Spinal cord (tissue), 10 donors: ENCODE data around the gene HIF3A. TPM values are rescaled to one million over a fixed set of nuclear protein-coding genes. Genes with fewer than 3 reads are reported as not detected.

Experiments used
- DNase-seq, 6 donors: peaks; one replicate each; pipeline versions ENCODE4 v3.0.0 to v3.0.0-alpha.2; 2013 to 2015; ENCODE audit warnings: low spot score in 6 of 6, low read depth in 4 of 6
- H3K27ac ChIP-seq: one replicate; pipeline ENCODE4 v1.5.1; 2013; ENCODE audit warnings: low read depth, low read length, control low read depth
- H3K27me3 ChIP-seq: one replicate; pipeline ENCODE4 v1.6.1; 2013; ENCODE audit warnings: low read length; ENCODE audit not compliant: control insufficient read depth, insufficient read depth
- H3K36me3 ChIP-seq: one replicate; pipeline ENCODE4 v1.6.1; 2013; ENCODE audit warnings: low read length; ENCODE audit not compliant: control insufficient read depth, insufficient read depth
- H3K4me1 ChIP-seq: one replicate; pipeline ENCODE4 v1.6.1; 2013; ENCODE audit warnings: low read length; ENCODE audit not compliant: control insufficient read depth, insufficient read depth
- H3K4me3 ChIP-seq: one replicate; pipeline ENCODE4 v1.5.1; 2013; ENCODE audit warnings: low read depth, low read length, control low read depth
- H3K9me3 ChIP-seq: one replicate; pipeline ENCODE4 v1.6.1; 2013; ENCODE audit warnings: low read length; ENCODE audit not compliant: control insufficient read depth, insufficient read depth
- WGBS: methylation state at CpG from one replicate; pipeline ENCODE4 v1.1.5; 2013; ENCODE audit warnings: missing lambda C conversion rate; ENCODE audit not compliant: insufficient coverage; 5-methylcytosine and 5-hydroxymethylcytosine counted together
- polyA plus RNA-seq, 2 donors: library from polyadenylated mRNA; unstranded; fragments of 120-200 nt; gene quantifications; one replicate each; pipeline ENCODE4 v1.2.1, GENCODE V29; 2013; ENCODE audit not compliant: insufficient read length in 2 of 2
- total RNA-seq, 2 donors: library from RNA; depleted of rRNA in 1 of 2; stranded (reverse); fragments of 120-200 nt in 1 of 2; fragments of >200 nt in 1 of 2; gene quantifications; one replicate each; pipeline versions ENCODE4 v1.2.3 to v1.2.4, GENCODE V29; 2013 to 2014
- donor health status: healthy.

Gene HIF3A
- total and polyA plus RNA-seq, 4 donors: 16.9 to 93.8 (median 42.6) TPM

DNA sequence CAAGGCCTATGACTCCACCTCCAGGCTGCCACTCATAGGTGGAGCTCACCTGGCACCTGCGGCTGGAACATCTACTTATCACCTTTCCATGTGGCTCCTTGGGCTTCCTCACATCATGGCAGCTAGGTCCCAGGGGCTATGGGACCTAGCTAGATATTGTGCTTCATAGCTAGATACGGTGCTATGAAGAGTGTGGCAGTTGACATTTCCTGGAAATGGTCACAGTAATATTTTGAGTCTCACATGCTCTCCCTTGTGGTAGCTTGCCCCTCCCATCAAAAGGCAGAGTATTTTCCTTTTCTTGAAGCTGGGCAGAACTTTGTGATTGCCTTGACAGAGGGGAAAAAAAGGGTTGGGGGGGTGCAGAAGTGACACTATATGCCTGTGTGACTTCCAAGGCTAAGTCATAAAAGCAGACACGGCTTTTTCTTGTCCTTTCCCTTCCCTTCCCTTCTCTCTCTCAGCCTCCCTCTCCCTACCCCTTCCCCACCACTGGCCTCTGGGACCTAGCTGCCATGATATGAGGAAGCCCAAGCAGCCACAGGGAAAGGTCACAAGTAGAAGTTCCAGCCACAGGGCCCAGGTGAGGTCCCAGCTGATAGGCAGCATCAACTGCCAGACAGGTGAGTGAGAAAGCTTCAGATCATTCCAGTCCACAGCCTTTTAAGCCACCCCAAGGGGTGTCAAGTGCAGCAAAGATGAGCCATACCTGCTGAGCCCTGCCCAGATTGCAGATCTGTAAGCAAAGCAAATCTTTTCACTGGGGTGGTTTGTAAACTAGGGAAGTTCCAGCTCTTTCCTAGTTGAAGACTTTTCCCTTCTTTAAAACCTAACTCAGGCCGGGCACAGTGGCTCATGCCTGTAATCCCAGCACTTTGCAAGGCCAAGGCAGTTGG, 6.9 kb upstream of the HIF3A start:
- no peaks in the 10 kb centered on the region for H3K4me1 ChIP-seq
- no peak overlapping the region for H3K27ac ChIP-seq
- WGBS: 83% methylated on average over 1 of the region's 4 CpGs

DNA sequence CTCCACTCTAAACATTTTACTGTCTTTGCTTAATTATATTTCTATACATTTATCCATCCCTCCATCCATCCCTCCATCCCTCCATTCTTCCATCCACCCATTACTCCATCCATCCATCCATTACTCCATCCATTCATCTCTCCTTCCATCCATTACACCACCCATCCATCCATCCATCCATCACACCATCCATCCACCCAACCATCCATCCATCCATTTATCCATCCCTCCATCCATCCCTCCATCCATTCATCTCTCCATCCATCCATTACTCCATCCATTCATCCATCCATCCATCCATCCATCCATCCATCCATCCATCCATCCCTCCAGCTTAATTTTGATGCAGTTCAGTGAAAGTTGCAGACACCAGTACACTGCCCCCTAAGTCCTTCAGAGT, 5.0 kb upstream of the HIF3A start:
- DNase-seq: no peak

More for the DNA sequence above, 6.9 kb upstream of the HIF3A start:
- Histone ChIP-seq H3K4me3 (no peak overlapping the region), H3K36me3 (no peaks in the 10 kb centered on the region), H3K9me3 (no peaks in the 10 kb centered on the region), H3K27me3 (no peaks in the 10 kb centered on the region)
- DNase-seq: no peak

DNA sequence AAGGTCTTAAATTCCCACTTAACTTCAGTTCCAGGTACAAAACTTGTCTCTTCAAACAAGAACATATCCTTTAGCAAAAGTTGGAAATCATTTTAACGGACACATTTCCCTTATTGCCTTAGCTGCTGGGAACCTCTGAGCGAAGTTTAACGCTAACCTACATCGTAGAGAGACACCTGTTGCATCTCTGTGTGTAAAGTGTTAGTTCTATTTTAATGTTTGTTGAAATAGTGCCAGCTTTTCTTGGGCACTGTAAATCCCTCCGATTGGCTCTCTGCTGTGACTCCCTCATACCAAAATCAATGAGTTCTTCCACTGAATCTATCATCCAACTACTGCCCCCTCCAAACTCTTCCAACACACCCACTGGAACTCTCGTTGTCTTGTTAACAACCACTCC, 2.3 kb upstream of the HIF3A start:
- Histone ChIP-seq H3K9me3 (no peaks in the 10 kb centered on the region), H3K4me3 (no peak overlapping the region), H3K27me3 (no peaks in the 10 kb centered on the region), H3K36me3 (no peaks in the 10 kb centered on the region), H3K27ac (no peak overlapping the region), H3K4me1 (peaks cover 27% of the 10 kb centered on the region)
- no peak for DNase-seq
- 91% methylated on average over 2 of the region's 6 CpGs for whole genome bisulfite sequencing

More for the DNA sequence above, 5.0 kb upstream of the HIF3A start:
- H3K27me3 ChIP-seq: no peaks in the 10 kb centered on the region
- no peaks in the 10 kb centered on the region for H3K36me3 ChIP-seq
- no peaks in the 10 kb centered on the region for H3K9me3 ChIP-seq
- H3K4me3 ChIP-seq: no peak overlapping the region
- H3K4me1 ChIP-seq: peaks cover 6% of the 10 kb centered on the region
- H3K27ac ChIP-seq: no peak overlapping the region

DNA sequence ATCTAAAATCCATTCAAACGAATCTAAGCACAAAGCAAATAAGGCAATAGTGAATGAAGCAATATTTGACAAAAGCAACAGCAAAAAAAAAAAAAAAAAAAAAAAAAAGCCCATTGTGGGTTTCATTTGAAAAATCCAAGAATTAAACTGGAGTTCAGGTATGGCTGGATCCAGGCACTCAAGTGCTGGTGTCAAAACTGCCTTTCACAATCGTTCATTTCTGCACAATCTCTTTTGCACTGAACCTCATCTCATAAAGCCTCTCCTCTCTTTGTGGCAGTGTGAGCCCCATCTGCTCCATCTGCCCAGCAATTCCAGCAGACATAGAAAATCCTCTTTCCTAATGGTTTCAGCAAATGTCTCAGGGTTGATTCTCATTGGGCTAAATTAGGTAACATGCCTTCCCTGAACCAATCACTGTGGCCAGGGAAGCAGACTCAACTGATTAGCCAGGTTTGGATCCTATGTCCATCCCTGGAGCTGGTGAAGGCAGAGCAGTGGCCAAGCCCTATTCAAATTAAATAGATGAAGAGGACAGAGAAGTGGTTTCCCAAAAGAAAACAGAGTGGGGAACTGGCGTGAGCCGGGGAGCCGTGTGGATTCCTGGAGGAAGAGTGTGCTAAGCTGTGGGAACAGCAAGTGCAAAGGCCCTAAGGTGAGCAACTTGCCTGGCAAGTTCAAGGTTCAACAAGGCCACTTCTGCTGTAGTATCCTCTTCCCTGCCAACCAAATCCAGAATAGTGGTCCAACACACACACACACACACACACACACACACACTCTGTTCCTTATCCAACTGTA, 1.2 kb upstream of the HIF3A start:
- no peaks in the 10 kb centered on the region for H3K9me3 ChIP-seq
- no peaks in the 10 kb centered on the region for H3K27me3 ChIP-seq
- H3K4me3 ChIP-seq: no peak overlapping the region
- no peak for DNase-seq
- no peaks in the 10 kb centered on the region for H3K36me3 ChIP-seq
- WGBS: 83% methylated on average over 4 of the region's 5 CpGs
- no peak overlapping the region for H3K27ac ChIP-seq
- peaks cover 38% of the 10 kb centered on the region for H3K4me1 ChIP-seq

DNA sequence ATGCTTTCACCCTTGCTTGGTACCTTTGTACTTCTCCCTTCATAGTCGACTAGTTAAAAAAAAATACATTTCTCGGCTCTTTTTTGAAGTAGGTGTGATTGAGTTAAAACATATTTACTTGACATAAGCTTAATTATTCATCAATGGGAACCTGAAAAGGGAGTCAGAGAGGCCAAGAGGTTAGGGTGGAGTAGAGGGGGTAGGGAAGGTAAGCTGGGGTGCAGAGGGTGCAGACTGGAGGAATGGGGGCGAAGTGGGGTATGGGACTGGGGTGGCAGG, 701 bp upstream of the HIF3A start:
- 92% methylated on average over 1 of the region's 3 CpGs for WGBS
- no peaks in the 10 kb centered on the region for H3K27me3 ChIP-seq
- peaks cover 43% of the 10 kb centered on the region for H3K4me1 ChIP-seq
- H3K27ac ChIP-seq: no peak overlapping the region
- H3K36me3 ChIP-seq: no peaks in the 10 kb centered on the region
- H3K4me3 ChIP-seq: no peak overlapping the region
- no peak for DNase-seq
- no peaks in the 10 kb centered on the region for H3K9me3 ChIP-seq

DNA sequence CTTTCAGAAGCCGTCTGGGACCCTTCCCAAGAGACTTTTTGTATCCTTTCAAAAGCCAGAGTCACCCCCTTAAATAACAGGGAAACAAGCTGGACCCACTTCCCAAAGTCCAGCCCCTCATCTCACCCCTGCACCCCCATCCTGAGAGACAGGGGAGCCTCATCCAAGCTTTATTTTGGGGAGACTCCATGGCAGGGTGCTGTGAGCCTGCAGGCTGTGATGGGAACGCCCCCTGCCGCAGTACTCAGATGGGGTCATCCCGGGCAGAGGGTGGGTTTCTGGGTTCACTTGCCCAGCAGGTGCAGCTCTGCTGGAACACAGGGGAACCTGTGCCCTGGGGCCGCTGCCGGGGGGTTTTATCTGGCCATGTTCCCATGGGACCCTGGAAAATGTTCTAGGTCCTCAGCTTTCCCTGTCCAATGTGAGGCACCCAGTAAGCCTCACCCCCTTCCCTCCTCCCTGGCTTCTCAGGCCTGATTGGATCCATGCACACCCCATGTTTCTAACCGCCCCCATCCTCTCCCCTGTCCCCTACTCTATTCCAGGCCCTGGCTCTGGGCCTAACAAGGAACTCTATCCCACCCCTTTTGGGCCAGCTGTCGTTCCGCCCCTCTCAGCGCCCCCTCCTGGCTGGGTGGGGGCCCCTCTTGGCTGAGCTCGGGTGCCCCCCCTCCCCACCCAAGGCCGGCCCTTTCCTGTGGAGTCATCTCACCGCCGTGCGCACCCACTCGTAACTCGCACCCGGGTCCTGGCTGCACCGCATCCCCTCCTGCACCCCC, 1.0 kb downstream of the HIF3A start:
- Histone ChIP-seq H3K9me3 (no peaks in the 10 kb centered on the region), H3K4me1 (peaks cover 48% of the 10 kb centered on the region), H3K4me3 (peak overlapping the region; percentile 59), H3K27me3 (no peaks in the 10 kb centered on the region), H3K36me3 (no peaks in the 10 kb centered on the region), H3K27ac (peak overlapping the region; percentile 94)
- 28% methylated on average over 17 of the region's 19 CpGs for WGBS
- DNase-seq: peak in 4 of 6 donors; percentile 22 to 85 (median 62)

DNA sequence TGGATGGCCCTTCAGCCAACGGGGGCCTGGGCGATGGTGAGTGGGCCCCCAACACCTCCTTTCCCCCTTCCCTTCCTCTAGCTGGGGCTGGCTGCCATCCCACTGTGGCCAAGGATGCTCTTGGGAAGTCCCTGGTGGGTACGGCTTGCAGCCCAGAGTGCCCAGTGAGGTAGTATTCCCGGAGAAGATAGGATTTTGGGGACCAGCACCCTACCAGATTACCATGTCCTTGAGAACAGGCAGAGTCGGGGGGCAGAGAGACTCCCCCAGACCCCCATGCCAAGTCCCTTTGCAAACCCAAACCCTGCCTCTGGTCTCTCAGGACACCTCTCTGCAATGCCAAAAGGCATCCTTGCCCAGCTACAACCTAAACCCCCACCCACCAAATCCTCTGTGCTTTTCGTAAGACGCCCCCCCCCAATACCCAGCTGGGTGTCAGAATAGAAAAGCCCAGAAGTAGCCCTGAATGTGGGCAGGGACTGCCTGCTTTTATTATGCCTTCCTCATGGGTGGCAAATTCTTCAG, 1.7 kb downstream of the HIF3A start:
- H3K4me3 ChIP-seq: peak overlapping the region; percentile 59
- 36% methylated on average over 5 of the region's 7 CpGs for WGBS
- H3K27me3 ChIP-seq: no peaks in the 10 kb centered on the region
- DNase-seq: peak in 2 of 6 donors; percentile 4 to 30
- H3K36me3 ChIP-seq: peaks cover 3% of the 10 kb centered on the region
- H3K27ac ChIP-seq: peak overlapping the region; percentile 94
- no peaks in the 10 kb centered on the region for H3K9me3 ChIP-seq
- peaks cover 54% of the 10 kb centered on the region for H3K4me1 ChIP-seq

DNA sequence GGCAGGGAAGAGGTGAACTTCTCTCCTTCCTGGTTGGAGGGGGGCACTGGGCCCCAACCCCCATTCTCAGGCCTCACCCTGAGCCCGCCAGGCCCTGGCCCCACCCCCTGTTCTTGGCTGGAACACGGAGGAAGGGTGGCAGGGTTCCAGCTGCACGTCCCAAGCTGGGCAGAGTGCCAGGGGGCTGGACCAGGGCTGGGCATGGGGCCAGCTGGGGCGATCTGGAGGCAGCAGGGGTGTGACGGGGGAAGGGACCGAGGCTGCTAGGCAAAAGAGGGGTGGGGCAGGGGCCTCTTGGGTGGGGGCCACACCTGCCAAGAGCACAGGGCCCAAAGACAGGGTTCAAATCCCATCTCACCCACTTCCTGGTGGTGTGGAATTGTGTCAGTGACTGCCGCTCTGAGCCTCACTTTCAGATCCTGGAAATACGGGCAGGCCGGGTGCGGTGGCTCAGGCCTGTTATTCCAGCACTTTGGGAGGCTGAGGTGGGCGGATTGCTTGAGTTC, 2.2 kb downstream of the HIF3A start:
- peak overlapping the region; percentile 94 for H3K27ac ChIP-seq
- H3K9me3 ChIP-seq: no peaks in the 10 kb centered on the region
- 13% methylated on average over 4 of the region's 11 CpGs for WGBS
- H3K4me3 ChIP-seq: peak overlapping the region; percentile 59
- H3K4me1 ChIP-seq: peaks cover 60% of the 10 kb centered on the region
- peak; percentile 78 to 97 (median 87) for DNase-seq
- peaks cover 9% of the 10 kb centered on the region for H3K36me3 ChIP-seq
- no peaks in the 10 kb centered on the region for H3K27me3 ChIP-seq

DNA sequence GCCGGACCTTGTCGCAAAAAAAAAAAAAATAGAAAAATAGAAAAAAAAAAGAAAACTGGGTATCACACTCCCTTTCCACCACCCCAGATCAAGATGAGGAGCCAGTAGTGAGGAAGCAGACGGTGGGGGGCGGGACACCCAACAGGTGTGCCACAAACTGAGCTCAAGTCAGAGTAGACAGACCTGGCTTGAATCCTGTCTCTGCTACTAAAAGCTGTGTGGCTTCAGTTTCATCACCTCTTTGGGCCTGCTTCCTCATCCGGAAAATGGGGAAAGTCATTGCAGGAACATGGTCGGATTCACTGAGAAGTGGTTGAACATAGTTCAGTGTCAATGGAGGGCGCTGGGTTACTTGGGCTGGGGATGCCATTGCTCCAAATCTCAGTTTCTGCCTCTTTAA, 2.9 kb downstream of the HIF3A start:
- Histone ChIP-seq H3K36me3 (peaks cover 14% of the 10 kb centered on the region), H3K27me3 (no peaks in the 10 kb centered on the region), H3K4me1 (peaks cover 60% of the 10 kb centered on the region), H3K27ac (peak overlapping the region; percentile 94), H3K9me3 (no peaks in the 10 kb centered on the region), H3K4me3 (peak overlapping the region; percentile 59)
- DNase-seq: no peak
- WGBS: 68% methylated on average over 3 of the region's 7 CpGs
